C1 segment of cervical spinal cord (tissue), 14 donors: ENCODE results near the gene PRDM15.

Experiments used
- DNase-seq, 14 donors: peaks; one replicate each; lab custom pipeline; 2025; lab: John Stamatoyannopoulos, UW

PRDM15 gene

GRCh38 chr21:41764558-41765419, 114.4 kb downstream of the PRDM15 start:
- no peak for DNase-seq

GRCh38 chr21:41763996-41764395, 115.1 kb downstream of the PRDM15 start:
- DNase-seq: no peak

GRCh38 chr21:41763398-41763931, 115.7 kb downstream of the PRDM15 start:
- no peak for DNase-seq

GRCh38 chr21:41762753-41763152, 116.4 kb downstream of the PRDM15 start:
- no peak for DNase-seq

GRCh38 chr21:41761934-41762635, 117.1 kb downstream of the PRDM15 start:
- no peak for DNase-seq

- DNase-seq: no peak
Observed at GRCh38 chr21:41761211-41761933, 117.8 kb downstream of the PRDM15 start.

GRCh38 chr21:41760411-41760810, 118.7 kb downstream of the PRDM15 start:
- no peak for DNase-seq

GRCh38 chr21:41759926-41760325, 119.2 kb downstream of the PRDM15 start:
- DNase-seq: no peak

GRCh38 chr21:41759214-41759840, 119.8 kb downstream of the PRDM15 start:
- DNase-seq: no peak

GRCh38 chr21:41758550-41758949, 120.6 kb downstream of the PRDM15 start:
- DNase-seq: no peak

- no peak for DNase-seq
Observed at GRCh38 chr21:41755934-41756773, 123.0 kb downstream of the PRDM15 start.

- no peak for DNase-seq
Observed at GRCh38 chr21:41755258-41755933, 123.7 kb downstream of the PRDM15 start.

- DNase-seq: no peak
Observed at GRCh38 chr21:41754479-41754891, 124.7 kb downstream of the PRDM15 start.

- no peak for DNase-seq
Observed at GRCh38 chr21:41753006-41753898, 125.9 kb downstream of the PRDM15 start.

- no peak for DNase-seq
Observed at GRCh38 chr21:41752231-41752681, 126.9 kb downstream of the PRDM15 start.

GRCh38 chr21:41751611-41752011, 127.5 kb downstream of the PRDM15 start:
- no peak for DNase-seq

GRCh38 chr21:41750532-41751151, 128.5 kb downstream of the PRDM15 start:
- no peak for DNase-seq

GRCh38 chr21:41750051-41750450, 129.1 kb downstream of the PRDM15 start:
- DNase-seq: no peak
